Upper lobe of right lung (tissue), 1 donor: Measurements from ENCODE around the gene HDAC9. TPM values are rescaled to one million over a fixed set of nuclear protein-coding genes. Genes with fewer than 3 reads are reported as not detected.

Experiments
- ATAC-seq: fragments of 200-7000 bp; cut with Tn5 transposase; one replicate; pipeline ENCODE4 v1.9.1; 2020; ENCODE audit warnings: mild to moderate bottlenecking, moderate library complexity
- DNase-seq: peaks from one replicate; pipeline ENCODE4 v3.0.0-alpha.2; 2020
- H3K27ac ChIP-seq: fragments of 200-600 bp; one replicate; pipeline ENCODE4 v1.8.0; 2022
- H3K27me3 ChIP-seq: fragments of 200-600 bp; one replicate; pipeline ENCODE4 v1.8.0; 2022; ENCODE audit warnings: mild to moderate bottlenecking
- H3K36me3 ChIP-seq: fragments of 200-600 bp; one replicate; pipeline ENCODE4 v1.8.0; 2022
- H3K4me1 ChIP-seq: fragments of 200-600 bp; one replicate; pipeline ENCODE4 v1.8.0; 2022
- H3K4me3 ChIP-seq: fragments of 200-600 bp; one replicate; pipeline ENCODE4 v1.8.0; 2022; ENCODE audit warnings: mild to moderate bottlenecking
- H3K9me3 ChIP-seq: fragments of 200-600 bp; one replicate; pipeline ENCODE4 v1.8.0; 2022
- intact Hi-C: fragments of 100-400 bp; cut with DNase I; formaldehyde crosslinking; loops from one replicate; pipeline ENCODE4 v1.11.0; 2022
- total RNA-seq: library from RNA; stranded (reverse); fragmentation: NEBNext Ultra II Directional; extraction: Animal tissue kit (Norgen Biotek cat#: 25700); gene quantifications from one replicate; pipeline ENCODE4 v1.2.1, GENCODE V29; 2021
- TF ChIP-seq, protein P1 (sequence below): fragments of 200-600 bp; IDR thresholded peaks from one replicate; pipeline ENCODE4 v1.8.0; 2022; ENCODE audit warnings: antibody characterized with exemption
- donor health status: DM: no; HTN: yes; CAD: no; lungs with severe emphysema.

Gene HDAC9
- total RNA-seq, 1 donor from 2014 or later, result 52.4 TPM

DNA sequence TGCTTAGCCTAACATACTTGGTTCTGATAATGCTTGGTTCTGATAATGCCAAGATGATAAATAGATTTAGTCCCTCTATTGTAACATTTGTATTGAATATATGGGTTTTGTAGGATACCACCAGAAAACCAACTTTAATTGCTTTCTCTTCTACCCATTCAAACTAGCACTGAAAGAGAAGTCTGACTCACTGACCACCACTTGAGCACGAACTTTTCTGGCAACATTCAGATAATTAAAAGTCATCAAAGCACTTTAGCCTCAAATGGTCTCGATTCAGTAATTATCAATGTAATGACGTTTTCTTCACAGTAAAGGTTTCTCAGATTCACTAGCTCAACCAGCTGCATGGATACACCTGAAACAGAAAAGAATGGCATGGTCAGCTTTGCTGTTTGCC is 63.0 kb downstream of the HDAC9 start:
- H3K4me1 ChIP-seq, result no peaks in the 10 kb centered on the region
- intact Hi-C loops, result no loop called here
- H3K9me3 ChIP-seq, result no peaks in the 10 kb centered on the region
- TF ChIP-seq, protein P1, sequence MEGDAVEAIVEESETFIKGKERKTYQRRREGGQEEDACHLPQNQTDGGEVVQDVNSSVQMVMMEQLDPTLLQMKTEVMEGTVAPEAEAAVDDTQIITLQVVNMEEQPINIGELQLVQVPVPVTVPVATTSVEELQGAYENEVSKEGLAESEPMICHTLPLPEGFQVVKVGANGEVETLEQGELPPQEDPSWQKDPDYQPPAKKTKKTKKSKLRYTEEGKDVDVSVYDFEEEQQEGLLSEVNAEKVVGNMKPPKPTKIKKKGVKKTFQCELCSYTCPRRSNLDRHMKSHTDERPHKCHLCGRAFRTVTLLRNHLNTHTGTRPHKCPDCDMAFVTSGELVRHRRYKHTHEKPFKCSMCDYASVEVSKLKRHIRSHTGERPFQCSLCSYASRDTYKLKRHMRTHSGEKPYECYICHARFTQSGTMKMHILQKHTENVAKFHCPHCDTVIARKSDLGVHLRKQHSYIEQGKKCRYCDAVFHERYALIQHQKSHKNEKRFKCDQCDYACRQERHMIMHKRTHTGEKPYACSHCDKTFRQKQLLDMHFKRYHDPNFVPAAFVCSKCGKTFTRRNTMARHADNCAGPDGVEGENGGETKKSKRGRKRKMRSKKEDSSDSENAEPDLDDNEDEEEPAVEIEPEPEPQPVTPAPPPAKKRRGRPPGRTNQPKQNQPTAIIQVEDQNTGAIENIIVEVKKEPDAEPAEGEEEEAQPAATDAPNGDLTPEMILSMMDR, result no peak
- H3K4me3 ChIP-seq, result no peak overlapping the region
- H3K27ac ChIP-seq, result no peak overlapping the region
- ATAC-seq (no peak), DNase-seq (no peak)
- H3K36me3 ChIP-seq, result no peaks in the 10 kb centered on the region
- no peaks in the 10 kb centered on the region for H3K27me3 ChIP-seq

DNA sequence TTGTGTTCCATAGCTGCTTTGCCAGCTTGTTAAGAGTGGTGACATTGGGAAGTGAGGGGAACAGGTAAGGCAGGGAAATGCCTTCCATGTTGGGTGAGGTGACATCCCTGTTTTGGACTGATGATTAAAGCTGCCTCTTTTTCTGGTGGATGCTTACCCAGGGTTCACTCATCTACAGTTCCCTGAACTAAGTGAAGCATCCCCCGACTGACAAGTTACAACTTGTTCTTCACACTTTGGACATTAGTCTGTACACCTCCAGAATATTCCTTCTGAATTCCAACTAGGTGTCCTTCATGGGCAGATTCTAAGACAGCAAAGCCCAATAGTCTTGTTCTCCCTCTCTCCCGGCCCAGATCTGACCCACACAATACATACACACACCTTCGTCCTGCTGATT is 63.4 kb downstream of the HDAC9 start:
- H3K27ac ChIP-seq, result no peak overlapping the region
- intact Hi-C loops, result no loop called here
- TF ChIP-seq, protein P1, result no peak
- DNase-seq (no peak), ATAC-seq (no peak)
- H3K36me3 ChIP-seq, result no peaks in the 10 kb centered on the region
- no peaks in the 10 kb centered on the region for H3K9me3 ChIP-seq
- no peak overlapping the region for H3K4me3 ChIP-seq
- H3K27me3 ChIP-seq, result no peaks in the 10 kb centered on the region
- no peaks in the 10 kb centered on the region for H3K4me1 ChIP-seq

DNA sequence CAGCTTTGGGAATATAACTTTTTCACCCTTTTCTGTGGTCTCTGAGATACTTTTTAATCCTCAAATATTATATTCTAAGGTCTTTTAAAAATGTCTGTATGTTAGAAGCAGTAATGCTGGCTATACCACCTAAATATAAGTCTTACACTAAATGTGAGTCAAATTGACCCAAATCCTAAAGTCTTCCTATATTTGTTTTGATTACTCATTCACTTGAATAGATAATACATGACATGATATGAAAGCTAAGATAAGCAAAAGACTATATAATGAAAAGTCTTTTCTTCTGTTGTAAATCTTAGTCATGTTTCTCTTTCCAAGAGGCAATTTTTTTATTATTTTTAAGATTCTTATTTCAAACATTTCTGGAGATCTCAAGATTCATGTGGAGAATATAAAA is 64.2 kb downstream of the HDAC9 start:
- intact Hi-C loops, result no loop called here
- TF ChIP-seq, protein P1, result no peak
- no peaks in the 10 kb centered on the region for H3K27me3 ChIP-seq
- ATAC-seq (no peak), DNase-seq (no peak)
- no peak overlapping the region for H3K27ac ChIP-seq
- H3K4me3 ChIP-seq, result no peak overlapping the region
- no peaks in the 10 kb centered on the region for H3K4me1 ChIP-seq
- no peaks in the 10 kb centered on the region for H3K36me3 ChIP-seq
- H3K9me3 ChIP-seq, result no peaks in the 10 kb centered on the region

DNA sequence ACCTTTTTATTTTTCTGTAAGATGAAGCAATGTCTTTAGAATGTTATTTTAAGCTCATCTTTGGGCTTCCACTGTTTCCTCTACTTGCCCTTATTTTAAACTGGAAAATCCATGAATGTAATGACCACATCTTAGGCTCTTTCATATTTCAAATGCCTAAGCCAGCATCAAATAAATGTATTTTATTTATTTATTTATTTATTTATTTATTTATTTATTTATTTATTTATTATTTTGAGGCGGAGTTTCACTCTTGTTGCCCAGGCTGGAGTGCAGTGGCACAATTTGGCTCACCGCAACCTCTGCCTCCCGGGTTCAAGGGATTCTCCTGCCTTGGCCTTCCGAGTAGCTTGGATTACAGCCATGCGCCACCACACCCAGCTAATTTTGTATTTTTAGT is 69.2 kb downstream of the HDAC9 start:
- H3K4me3 ChIP-seq, result no peak overlapping the region
- no peaks in the 10 kb centered on the region for H3K4me1 ChIP-seq
- intact Hi-C loops, result no loop called here
- H3K27me3 ChIP-seq, result no peaks in the 10 kb centered on the region
- H3K9me3 ChIP-seq, result no peaks in the 10 kb centered on the region
- TF ChIP-seq, protein P1, result no peak
- DNase-seq (no peak), ATAC-seq (no peak)
- H3K36me3 ChIP-seq, result no peaks in the 10 kb centered on the region
- H3K27ac ChIP-seq, result no peak overlapping the region

DNA sequence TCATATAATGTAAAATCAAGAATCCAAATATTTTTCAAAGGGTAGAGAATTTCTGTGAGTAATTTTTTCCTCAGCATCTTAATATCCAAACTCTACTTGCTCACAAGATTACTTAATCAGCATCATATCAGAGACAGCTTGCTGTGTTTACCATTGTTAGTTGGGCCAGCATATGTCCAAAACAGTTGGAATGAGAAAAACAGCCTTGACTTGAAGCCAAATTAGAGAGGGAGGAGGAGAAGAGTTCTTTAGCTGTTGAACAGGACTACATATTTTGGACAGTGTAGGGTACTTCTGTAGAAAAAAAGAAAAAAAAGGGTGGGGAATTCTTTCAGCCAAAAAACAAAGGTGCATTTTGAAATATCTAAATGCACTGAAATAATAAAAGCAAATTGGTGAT is 69.8 kb downstream of the HDAC9 start:
- TF ChIP-seq, protein P1, result no peak
- no peaks in the 10 kb centered on the region for H3K27me3 ChIP-seq
- ATAC-seq (no peak), DNase-seq (no peak)
- H3K4me1 ChIP-seq, result no peaks in the 10 kb centered on the region
- no peaks in the 10 kb centered on the region for H3K36me3 ChIP-seq
- no peak overlapping the region for H3K27ac ChIP-seq
- H3K4me3 ChIP-seq, result no peak overlapping the region
- intact Hi-C loops, result no loop called here
- no peaks in the 10 kb centered on the region for H3K9me3 ChIP-seq

DNA sequence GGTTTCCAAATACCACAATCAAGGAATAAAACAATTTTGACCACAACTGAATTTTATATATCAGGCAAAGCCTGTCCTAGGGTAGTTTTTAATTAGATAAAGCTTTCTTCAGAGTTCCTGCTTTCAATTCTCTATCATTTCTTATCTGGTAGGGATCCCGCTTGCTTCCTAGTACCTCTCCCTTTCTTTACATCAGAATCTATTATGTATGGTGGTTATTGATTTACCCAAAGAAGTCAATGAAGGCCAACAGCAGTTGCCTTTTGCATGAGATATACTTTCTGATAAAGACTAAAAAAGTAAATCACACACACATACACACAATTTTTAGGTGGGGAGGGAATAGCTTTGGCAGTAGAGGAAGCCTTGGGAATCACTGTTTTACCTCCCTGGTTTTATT is 70.7 kb downstream of the HDAC9 start:
- TF ChIP-seq, protein P1, result no peak
- DNase-seq, result no peak
- Histone ChIP-seq H3K4me3 (no peak overlapping the region), H3K27ac (no peak overlapping the region), H3K36me3 (no peaks in the 10 kb centered on the region), H3K4me1 (no peaks in the 10 kb centered on the region), H3K27me3 (no peaks in the 10 kb centered on the region), H3K9me3 (no peaks in the 10 kb centered on the region)
- ATAC-seq, result no peak
- intact Hi-C loops, result no loop called here
